LNCAP (cell line): ENCODE measurements around the gene PTPRJ.

Source experiments
- TF ChIP-seq, protein P1 (sequence below): fragments of 450-650 bp; IDR thresholded peaks from 2 replicates; pipeline ENCODE4 v1.5.1; 2017; ENCODE audit warnings: mild to moderate bottlenecking

PTPRJ gene

DNA sequence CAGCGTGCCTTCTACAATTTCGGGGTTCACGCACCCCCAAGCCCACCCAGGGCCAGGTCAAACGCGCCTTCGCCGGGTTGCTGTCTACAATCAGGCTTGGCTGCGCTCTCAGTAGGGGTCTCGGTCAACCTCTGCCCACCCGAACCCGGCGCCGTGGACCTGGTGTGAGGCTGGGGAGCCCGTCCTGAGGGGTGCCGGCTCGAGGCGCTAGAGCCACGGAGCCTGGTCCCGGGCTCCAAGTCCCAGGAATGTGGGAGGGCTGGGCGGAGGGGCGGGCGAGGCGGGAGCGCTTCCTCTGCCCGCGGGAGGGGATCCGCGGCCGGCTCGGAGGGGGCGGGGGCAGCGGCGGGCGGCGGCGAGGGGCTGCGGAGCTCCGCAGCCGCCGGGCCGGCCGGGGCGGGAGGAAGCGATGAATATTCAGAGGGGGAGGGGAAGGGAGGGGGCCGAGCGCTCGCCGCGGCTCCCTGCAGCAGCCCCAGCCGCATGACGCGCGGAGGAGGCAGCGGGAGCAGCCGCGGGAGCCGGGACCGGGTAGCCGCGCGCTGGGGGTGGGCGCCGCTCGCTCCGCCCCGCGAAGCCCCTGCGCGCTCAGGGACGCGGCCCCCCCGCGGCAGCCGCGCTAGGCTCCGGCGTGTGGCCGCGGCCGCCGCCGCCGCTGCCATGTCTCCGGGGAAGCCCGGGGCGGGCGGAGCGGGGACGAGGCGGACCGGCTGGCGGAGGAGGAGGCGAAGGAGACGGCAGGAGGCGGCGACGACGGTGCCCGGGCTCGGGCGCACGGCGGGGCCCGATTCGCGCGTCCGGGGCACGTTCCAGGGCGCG, at the start of gene PTPRJ:
Gene PTPRJ (plus strand): TSS at position 472 of the 819 bp plus-strand sequence. CDS start 354 bp downstream, outside the sequence.
- TF ChIP-seq, protein P1, sequence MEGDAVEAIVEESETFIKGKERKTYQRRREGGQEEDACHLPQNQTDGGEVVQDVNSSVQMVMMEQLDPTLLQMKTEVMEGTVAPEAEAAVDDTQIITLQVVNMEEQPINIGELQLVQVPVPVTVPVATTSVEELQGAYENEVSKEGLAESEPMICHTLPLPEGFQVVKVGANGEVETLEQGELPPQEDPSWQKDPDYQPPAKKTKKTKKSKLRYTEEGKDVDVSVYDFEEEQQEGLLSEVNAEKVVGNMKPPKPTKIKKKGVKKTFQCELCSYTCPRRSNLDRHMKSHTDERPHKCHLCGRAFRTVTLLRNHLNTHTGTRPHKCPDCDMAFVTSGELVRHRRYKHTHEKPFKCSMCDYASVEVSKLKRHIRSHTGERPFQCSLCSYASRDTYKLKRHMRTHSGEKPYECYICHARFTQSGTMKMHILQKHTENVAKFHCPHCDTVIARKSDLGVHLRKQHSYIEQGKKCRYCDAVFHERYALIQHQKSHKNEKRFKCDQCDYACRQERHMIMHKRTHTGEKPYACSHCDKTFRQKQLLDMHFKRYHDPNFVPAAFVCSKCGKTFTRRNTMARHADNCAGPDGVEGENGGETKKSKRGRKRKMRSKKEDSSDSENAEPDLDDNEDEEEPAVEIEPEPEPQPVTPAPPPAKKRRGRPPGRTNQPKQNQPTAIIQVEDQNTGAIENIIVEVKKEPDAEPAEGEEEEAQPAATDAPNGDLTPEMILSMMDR, result no peak

DNA sequence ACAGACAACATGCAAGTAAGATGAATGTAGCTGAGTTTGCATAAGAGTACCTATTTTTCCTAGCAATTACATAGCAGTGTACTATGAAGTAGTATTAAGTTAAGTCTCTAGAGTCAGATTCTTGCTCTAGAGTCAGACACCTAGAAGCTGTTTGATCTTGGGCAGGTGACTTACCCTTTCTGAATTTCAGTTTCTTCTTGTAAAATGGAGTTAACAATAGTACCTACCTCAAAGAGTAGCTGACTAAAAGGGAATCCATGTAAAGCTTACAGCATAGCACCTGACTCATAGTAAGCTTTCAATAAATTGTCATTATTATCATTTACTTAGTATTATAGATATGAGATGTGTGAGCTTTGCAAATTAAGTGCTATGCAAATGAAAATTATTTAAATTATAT, 47.8 kb upstream of the PTPRJ start:
- TF ChIP-seq, protein P1, result no peak

- TF ChIP-seq, protein P1, result no peak
Observed at GRCh38 chr11:47938791-47939560, 41.4 kb upstream of the PTPRJ start.

DNA sequence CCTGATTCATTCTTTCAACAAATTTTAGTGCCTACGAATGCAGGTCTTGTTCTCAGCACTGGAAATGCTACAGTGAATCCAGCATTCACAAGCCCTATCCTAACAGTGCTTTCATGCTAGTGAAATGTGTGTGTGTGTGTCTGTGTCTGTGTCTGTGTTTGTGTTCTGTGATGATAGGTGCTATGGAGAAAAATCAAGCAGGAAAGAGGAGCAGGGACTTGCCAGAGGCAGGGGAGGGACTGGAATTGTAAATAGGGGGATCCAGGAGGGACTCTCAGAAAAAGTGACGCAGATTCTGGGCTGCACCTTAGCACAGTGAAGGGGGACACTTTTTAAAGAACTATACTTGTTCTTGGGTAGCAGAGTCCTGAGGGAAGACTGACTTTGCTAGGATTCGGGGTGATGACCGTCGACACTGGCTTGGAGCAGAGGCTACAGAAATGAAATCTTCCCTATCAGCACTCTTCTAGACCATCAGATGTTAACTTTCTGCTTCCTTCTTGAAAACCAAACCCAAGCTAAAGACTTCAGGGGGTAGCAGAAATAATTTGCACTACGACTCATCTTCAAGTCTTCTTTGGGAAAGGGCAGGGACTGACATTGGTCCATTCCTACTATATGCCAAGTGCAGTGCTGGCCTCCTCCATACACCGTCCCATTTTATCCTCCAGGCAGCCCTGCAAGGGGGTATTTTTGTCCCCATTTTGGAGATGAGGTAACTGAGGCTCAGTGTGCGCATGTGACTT, 39.3 kb upstream of the PTPRJ start:
- TF ChIP-seq, protein P1, result no peak

GRCh38 chr11:47941907-47942558, 38.3 kb upstream of the PTPRJ start:
- TF ChIP-seq, protein P1, result no peak

GRCh38 chr11:47943721-47944586, 36.4 kb upstream of the PTPRJ start:
- TF ChIP-seq, protein P1, result no peak
